ENCODE data around the gene IL17D. TPM values are rescaled to one million over a fixed set of nuclear protein-coding genes. Genes with fewer than 3 reads are reported as not detected.

The IL17D gene
- polyA plus RNA-seq, 4 donors: 8.9 to 19.4 (median 10.7) TPM

Other genes with a start within 250 kb of the IL17D start
- 100 to 1,000 TPM in 3 of 4 donors, 10 to 100 TPM in 1; 31.8 to 138 (median 121) TPM for gene CRYL1, start 177.8 kb upstream of the IL17D start, polyA plus RNA-seq (ENCODE audit: insufficient read length in 4 of 4)
- 10 to 100 TPM; 22.7 to 43.9 (median 38.8) TPM for gene IFT88, start 136.5 kb upstream of the IL17D start, polyA plus RNA-seq (ENCODE audit: insufficient read length in 4 of 4)
- 10 to 100 TPM; 13.2 to 19.6 (median 16.4) TPM for gene EEF1AKMT1, start 70.3 kb downstream of the IL17D start, polyA plus RNA-seq (ENCODE audit: insufficient read length in 4 of 4)
- gene XPO4, start 199.0 kb downstream of the IL17D start, polyA plus RNA-seq (ENCODE audit: insufficient read length in 4 of 4): 10 to 100 TPM; 14.0 to 20.8 (median 19.4) TPM